HCT116 (cell line): ENCODE results near the gene LGALS7. TPM values are rescaled to one million over a fixed set of nuclear protein-coding genes. Genes with fewer than 3 reads are reported as not detected.

ENCODE experiments used
- ATAC-seq: fragments of 200-7000 bp; cut with Tn5 transposase; 2 replicates; pipeline ENCODE4 v1.9.1; 2020; ENCODE audit warnings: mild to moderate bottlenecking, moderate library complexity
- BruUV-seq: library from RNA; stranded (reverse); fragments of 400-500 nt; replicated peaks from 2 replicates; lab custom pipeline; 2021; lab: Mats Ljungman, UMichigan
- CTCF ChIA-PET: fragments of 300-600 bp; sonication (Branson Sonifier 250); formaldehyde crosslinking; loops from one replicate; lab custom pipeline; 2021; ENCODE audit warnings: antibody characterized with exemption; lab: Charles Lee
- POLR2A ChIA-PET: fragments of 300-600, 350-600 bp; sonication (Branson Sonifier 250); formaldehyde crosslinking; loops from one replicate; lab custom pipeline; 2021; ENCODE audit warnings: antibody characterized with exemption; lab: Charles Lee
- RAD21 ChIA-PET, 2 experiments: fragments of 300-600 bp; sonication (Branson Sonifier 250); formaldehyde crosslinking; loops; one replicate each; lab custom pipeline; 2023; ENCODE audit warnings: low total read pairs in 2 of 2; ENCODE audit not compliant: uncharacterized antibody in 2 of 2, unreplicated experiment in 2 of 2, low non-redundant PET in 1 of 2; lab: Charles Lee
- DNase-seq: peaks from one replicate; pipeline ENCODE4 v3.0.0-alpha.2; 2010; ENCODE audit warnings: low read depth, low spot score
- H2AFZ ChIP-seq: fragments of 200-600 bp; shearing (Covaris generic), sonication (generic); 2 replicates; pipeline ENCODE4 v1.6.1; 2017; ENCODE audit warnings: low read depth, mixed run types, mixed read lengths, antibody characterized with exemption, low read length; ENCODE audit not compliant: poor library complexity, severe bottlenecking
- H3K27ac ChIP-seq: 2 replicates; pipeline ENCODE4 v1.5.1; 2012; ENCODE audit warnings: low read depth, low read length
- H3K27me3 ChIP-seq: fragments of 200-600 bp; sonication (generic); 2 replicates; pipeline ENCODE4 v1.6.1; 2016; ENCODE audit warnings: mixed run types, low read length, mixed read lengths; ENCODE audit not compliant: insufficient read depth
- H3K36me3 ChIP-seq, 2 experiments: fragments of 200-500 bp in 1 of 2; fragments of 200-600 bp in 1 of 2; sonication (Bioruptor generic) in 1 of 2; sonication (generic) in 1 of 2; 2 replicates each; pipeline versions ENCODE4 v1.5.1 to v1.6.1; 2014 to 2016; ENCODE audit warnings: low read length in 2 of 2, inconsistent platforms in 1 of 2, mixed read lengths in 1 of 2, mixed run types in 1 of 2; ENCODE audit not compliant: insufficient read depth in 2 of 2, control insufficient read depth in 1 of 2
- H3K4me1 ChIP-seq, 2 experiments: fragments of 200-600 bp in 1 of 2; sonication (generic) in 1 of 2; 2 replicates each; pipeline versions ENCODE4 v1.5.1 to v1.6.1; 2012 to 2017; ENCODE audit warnings: low read length in 2 of 2, inconsistent platforms in 1 of 2, mild to moderate bottlenecking in 1 of 2, mixed read lengths in 1 of 2, mixed run types in 1 of 2, moderate library complexity in 1 of 2; ENCODE audit not compliant: insufficient read depth in 2 of 2, control insufficient read depth in 1 of 2
- H3K4me2 ChIP-seq: fragments of 200-600 bp; sonication (generic); 2 replicates; pipeline ENCODE4 v1.6.1; 2017; ENCODE audit warnings: mixed run types, low read length, mixed read lengths
- H3K4me3 ChIP-seq, 2 experiments: fragments of 200-600 bp in 1 of 2; sonication (generic) in 1 of 2; replicated peaks in 1 of 2; 2 replicates each; pipeline ENCODE4 v1.5.1; 2011 to 2016; ENCODE audit warnings: low read length in 2 of 2, control low read depth in 1 of 2, low read depth in 1 of 2, mild to moderate bottlenecking in 1 of 2, mixed read lengths in 1 of 2, mixed run types in 1 of 2
- H3K79me2 ChIP-seq: fragments of 200-600 bp; sonication (generic); 2 replicates; pipeline ENCODE4 v1.6.1; 2017; ENCODE audit warnings: mild to moderate bottlenecking, mixed run types, low read length, moderate library complexity, mixed read lengths; ENCODE audit not compliant: insufficient read depth
- H3K9ac ChIP-seq: fragments of 200-600 bp; sonication (generic); 2 replicates; pipeline ENCODE4 v1.6.1; 2016; ENCODE audit warnings: low read length, mixed read lengths
- H3K9me2 ChIP-seq: fragments of 200-600 bp; sonication (generic), shearing (Covaris generic); 2 replicates; pipeline ENCODE4 v1.6.1; 2017; ENCODE audit warnings: mixed run types, mild to moderate bottlenecking, moderate library complexity; ENCODE audit not compliant: insufficient read depth
- H3K9me3 ChIP-seq, 2 experiments: fragments of 200-500 bp in 1 of 2; fragments of 200-600 bp in 1 of 2; sonication (Bioruptor generic) in 1 of 2; sonication (generic) in 1 of 2; 2 replicates each; pipeline ENCODE4 v1.6.1; 2014 to 2017; ENCODE audit warnings: low read length in 2 of 2, mixed read lengths in 2 of 2, inconsistent platforms in 1 of 2, low read depth in 1 of 2, mild to moderate bottlenecking in 1 of 2, mixed run types in 1 of 2, moderate library complexity in 1 of 2; ENCODE audit not compliant: control insufficient read depth in 1 of 2, insufficient read depth in 1 of 2
- H4K20me1 ChIP-seq: fragments of 200-600 bp; sonication (generic), shearing (Covaris generic); 2 replicates; pipeline ENCODE4 v1.6.1; 2017; ENCODE audit warnings: mixed run types, mild to moderate bottlenecking, moderate library complexity; ENCODE audit not compliant: insufficient read depth
- CTCF ChIP-seq, 3 experiments: fragments of 200-600 bp in 1 of 3; sonication (generic) in 1 of 3; IDR thresholded peaks in 2 of 3; conservative IDR thresholded peaks in 1 of 3; 2 replicates each; pipeline ENCODE4 v1.5.1; 2012 to 2017; ENCODE audit warnings: low read depth in 2 of 3, low read length in 2 of 3, antibody characterized with exemption in 1 of 3, borderline replicate concordance in 1 of 3, control low read depth in 1 of 3, mild to moderate bottlenecking in 1 of 3, mixed read lengths in 1 of 3, mixed run types in 1 of 3, moderate library complexity in 1 of 3; ENCODE audit not compliant: insufficient read depth in 1 of 3
- JUND ChIP-seq: IDR thresholded peaks from 2 replicates; pipeline ENCODE4 v1.6.1; 2012
- POLR2AphosphoS5 ChIP-seq: IDR thresholded peaks from 2 replicates; pipeline ENCODE4 v1.6.1; 2011; ENCODE audit warnings: mild to moderate bottlenecking, low read depth, low read length, moderate library complexity
- SIN3A ChIP-seq: IDR thresholded peaks from 2 replicates; pipeline ENCODE4 v1.6.1; 2012; ENCODE audit warnings: low read depth
- TCF7L2 ChIP-seq: IDR thresholded peaks from 2 replicates; pipeline ENCODE4 v1.7.0; 2011; ENCODE audit warnings: borderline replicate concordance, inconsistent platforms; ENCODE audit not compliant: insufficient read depth, insufficient read length; ENCODE audit errors: extremely low read depth
- intact Hi-C: fragments of 100-400 bp; cut with micrococcal nuclease; formaldehyde crosslinking; loops from 2 replicates; pipeline ENCODE4 v1.10.0; 2022
- total RNA-seq: library from RNA; stranded (reverse); gene quantifications from one replicate; pipeline ENCODE4 v1.2.1, GENCODE V29; 2021; ENCODE audit not compliant: unreplicated experiment
- TF ChIP-seq, protein P1 (sequence below): IDR thresholded peaks from 2 replicates; pipeline ENCODE4 v1.6.1; 2011; ENCODE audit warnings: mild to moderate bottlenecking, low read length, moderate library complexity; ENCODE audit not compliant: insufficient replicate concordance; ENCODE audit errors: extremely low read depth
- TF ChIP-seq, protein P2 (sequence below): IDR thresholded peaks from 2 replicates; pipeline ENCODE4 v1.6.1; 2012; ENCODE audit warnings: low read depth

The LGALS7 gene
- total RNA-seq, 1 experiment from 2014 or later: not detected

- BruUV-seq: no TSS peak
- no peak overlapping the region; the same call in 1 of the 2 replicates for H3K27ac ChIP-seq
- H3K36me3 ChIP-seq: peaks cover 24 to 91% of the 10 kb centered on the region in 2 experiments; a peak in 3 of 4 replicates
- ChIA-PET CTCF (no interaction called here), RAD21 (no interaction called here), POLR2A (no interaction called here)
- no peak overlapping the region for H3K4me2 ChIP-seq
- H2AFZ ChIP-seq: no peak overlapping the region
- H3K9me3 ChIP-seq: no peaks in the 10 kb centered on the region
- H3K79me2 ChIP-seq: peaks cover 13% of the 10 kb centered on the region; the same call in 1 of the 2 replicates
- no peaks in the 10 kb centered on the region for H3K9me2 ChIP-seq
- H3K4me3 ChIP-seq: no peak overlapping the region
- no peak overlapping the region for H3K9ac ChIP-seq
- TF ChIP-seq, protein P1, sequence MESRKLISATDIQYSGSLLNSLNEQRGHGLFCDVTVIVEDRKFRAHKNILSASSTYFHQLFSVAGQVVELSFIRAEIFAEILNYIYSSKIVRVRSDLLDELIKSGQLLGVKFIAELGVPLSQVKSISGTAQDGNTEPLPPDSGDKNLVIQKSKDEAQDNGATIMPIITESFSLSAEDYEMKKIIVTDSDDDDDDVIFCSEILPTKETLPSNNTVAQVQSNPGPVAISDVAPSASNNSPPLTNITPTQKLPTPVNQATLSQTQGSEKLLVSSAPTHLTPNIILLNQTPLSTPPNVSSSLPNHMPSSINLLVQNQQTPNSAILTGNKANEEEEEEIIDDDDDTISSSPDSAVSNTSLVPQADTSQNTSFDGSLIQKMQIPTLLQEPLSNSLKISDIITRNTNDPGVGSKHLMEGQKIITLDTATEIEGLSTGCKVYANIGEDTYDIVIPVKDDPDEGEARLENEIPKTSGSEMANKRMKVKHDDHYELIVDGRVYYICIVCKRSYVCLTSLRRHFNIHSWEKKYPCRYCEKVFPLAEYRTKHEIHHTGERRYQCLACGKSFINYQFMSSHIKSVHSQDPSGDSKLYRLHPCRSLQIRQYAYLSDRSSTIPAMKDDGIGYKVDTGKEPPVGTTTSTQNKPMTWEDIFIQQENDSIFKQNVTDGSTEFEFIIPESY: no peak
- no peak for TF ChIP-seq SIN3A
- TF ChIP-seq JUND: no peak
- TF ChIP-seq TCF7L2: no peak
- TF ChIP-seq CTCF (IDR thresholded peaks at IDR 0.05 in 2 of 3, conservative IDR thresholded peaks at IDR 0.05 in 1 of 3; ENCODE audit: borderline replicate concordance in 1 of 3, insufficient read depth in 1 of 3, low read depth in 2 of 3, low read length in 2 of 3): no peak
- TF ChIP-seq, protein P2, sequence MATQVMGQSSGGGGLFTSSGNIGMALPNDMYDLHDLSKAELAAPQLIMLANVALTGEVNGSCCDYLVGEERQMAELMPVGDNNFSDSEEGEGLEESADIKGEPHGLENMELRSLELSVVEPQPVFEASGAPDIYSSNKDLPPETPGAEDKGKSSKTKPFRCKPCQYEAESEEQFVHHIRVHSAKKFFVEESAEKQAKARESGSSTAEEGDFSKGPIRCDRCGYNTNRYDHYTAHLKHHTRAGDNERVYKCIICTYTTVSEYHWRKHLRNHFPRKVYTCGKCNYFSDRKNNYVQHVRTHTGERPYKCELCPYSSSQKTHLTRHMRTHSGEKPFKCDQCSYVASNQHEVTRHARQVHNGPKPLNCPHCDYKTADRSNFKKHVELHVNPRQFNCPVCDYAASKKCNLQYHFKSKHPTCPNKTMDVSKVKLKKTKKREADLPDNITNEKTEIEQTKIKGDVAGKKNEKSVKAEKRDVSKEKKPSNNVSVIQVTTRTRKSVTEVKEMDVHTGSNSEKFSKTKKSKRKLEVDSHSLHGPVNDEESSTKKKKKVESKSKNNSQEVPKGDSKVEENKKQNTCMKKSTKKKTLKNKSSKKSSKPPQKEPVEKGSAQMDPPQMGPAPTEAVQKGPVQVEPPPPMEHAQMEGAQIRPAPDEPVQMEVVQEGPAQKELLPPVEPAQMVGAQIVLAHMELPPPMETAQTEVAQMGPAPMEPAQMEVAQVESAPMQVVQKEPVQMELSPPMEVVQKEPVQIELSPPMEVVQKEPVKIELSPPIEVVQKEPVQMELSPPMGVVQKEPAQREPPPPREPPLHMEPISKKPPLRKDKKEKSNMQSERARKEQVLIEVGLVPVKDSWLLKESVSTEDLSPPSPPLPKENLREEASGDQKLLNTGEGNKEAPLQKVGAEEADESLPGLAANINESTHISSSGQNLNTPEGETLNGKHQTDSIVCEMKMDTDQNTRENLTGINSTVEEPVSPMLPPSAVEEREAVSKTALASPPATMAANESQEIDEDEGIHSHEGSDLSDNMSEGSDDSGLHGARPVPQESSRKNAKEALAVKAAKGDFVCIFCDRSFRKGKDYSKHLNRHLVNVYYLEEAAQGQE: no peak
- TF ChIP-seq POLR2AphosphoS5: no peak
- ATAC-seq: no peak
- no peaks in the 10 kb centered on the region for H4K20me1 ChIP-seq
- no peaks in the 10 kb centered on the region for H3K27me3 ChIP-seq
- no peaks in the 10 kb centered on the region; a peak in 1 of 4 replicates for H3K4me1 ChIP-seq
- no peak for DNase-seq
- intact Hi-C loops: no loop called here
These were observed 51.8 kb downstream of the LGALS7 start for GRCh38 chr19:38721496-38721895.

Other genes starting within 250 kb of the LGALS7 start
- 9.1 TPM for gene MAP4K1, start 155.6 kb downstream of the LGALS7 start, total RNA-seq
- gene EIF3K, start 154.3 kb downstream of the LGALS7 start, total RNA-seq: 313 TPM
- 651 TPM for gene ACTN4, start 125.9 kb downstream of the LGALS7 start, total RNA-seq
- 8.8 TPM for gene CAPN12, start 29.0 kb downstream of the LGALS7 start, total RNA-seq
- gene LGALS7B, start 15.7 kb upstream of the LGALS7 start, total RNA-seq: 2.4 TPM
- gene LGALS4, start 39.4 kb upstream of the LGALS7 start, total RNA-seq: 0.86 TPM
- 81.3 TPM for gene ECH1, start 58.3 kb upstream of the LGALS7 start, total RNA-seq
- gene HNRNPL, start 76.5 kb upstream of the LGALS7 start, total RNA-seq: 551 TPM
- 28.6 TPM for gene RINL, start 104.8 kb upstream of the LGALS7 start, total RNA-seq
- gene SIRT2, start 126.1 kb upstream of the LGALS7 start, total RNA-seq: 15.4 TPM
- 51.2 TPM for gene NFKBIB, start 126.5 kb upstream of the LGALS7 start, total RNA-seq
- 1.2 TPM for gene CCER2, start 138.7 kb upstream of the LGALS7 start, total RNA-seq
- gene SARS2, start 157.2 kb upstream of the LGALS7 start, total RNA-seq: 58.2 TPM
- 97.7 TPM for gene MRPS12, start 157.4 kb upstream of the LGALS7 start, total RNA-seq
- gene FBXO17, start 202.2 kb upstream of the LGALS7 start, total RNA-seq: 18.5 TPM